Measurements from ENCODE around the gene NMRAL1.

The NMRAL1 gene

GRCh38 chr16:4505356-4506147 lies 31.1 kb upstream of the NMRAL1 start (continued):
- TF ChIP-seq PPARA (CRISPR knock-in tag; IDR thresholded peaks at IDR 0.05; ENCODE audit: borderline replicate concordance) (no peak), ZFP3 (CRISPR knock-in tag; IDR thresholded peaks at IDR 0.05) (no peak), TCF4 (CRISPR knock-in tag; IDR thresholded peaks at IDR 0.05; ENCODE audit: borderline replicate concordance) (no peak)

GRCh38 chr16:4501071-4501478 lies 26.6 kb upstream of the NMRAL1 start:
- peak; percentile 30 for ATAC-seq
- TF ChIP-seq TSHZ2 (CRISPR knock-in tag; IDR thresholded peaks at IDR 0.05) = no peak
- TF ChIP-seq ZNF565 (CRISPR knock-in tag; conservative IDR thresholded peaks at IDR 0.05; ENCODE audit: low read depth) = no peak

GRCh38 chr16:4500272-4500671 lies 25.8 kb upstream of the NMRAL1 start:
- TF ChIP-seq ISL1 (CRISPR knock-in tag; IDR thresholded peaks at IDR 0.05) (peak; percentile 37; the same call in 1 of the 2 replicates), TSHZ2 (CRISPR knock-in tag; IDR thresholded peaks at IDR 0.05) (no peak), CREB5 (CRISPR knock-in tag; IDR thresholded peaks at IDR 0.05; ENCODE audit: low read depth) (no peak), CSDC2 (CRISPR knock-in tag; IDR thresholded peaks at IDR 0.05) (no peak), OSR1 (CRISPR knock-in tag; IDR thresholded peaks at IDR 0.05) (no peak), ZNF565 (CRISPR knock-in tag; conservative IDR thresholded peaks at IDR 0.05; ENCODE audit: low read depth) (no peak), PATZ1 (CRISPR knock-in tag; IDR thresholded peaks at IDR 0.05; ENCODE audit: borderline replicate concordance) (peak; percentile 43; the same call in 1 of the 2 replicates), POU6F1 (CRISPR knock-in tag; IDR thresholded peaks at IDR 0.05; ENCODE audit: borderline replicate concordance, low read depth) (no peak), ESRRG (CRISPR knock-in tag; IDR thresholded peaks at IDR 0.05) (no peak), ZFP3 (CRISPR knock-in tag; IDR thresholded peaks at IDR 0.05) (peak; percentile 16; the same call in 1 of the 2 replicates)
- ATAC-seq = peak; percentile 97

- ATAC-seq = no peak
- TF ChIP-seq RARB (CRISPR knock-in tag; IDR thresholded peaks at IDR 0.05) (no peak), ZFP3 (CRISPR knock-in tag; IDR thresholded peaks at IDR 0.05) (no peak), TSHZ2 (CRISPR knock-in tag; IDR thresholded peaks at IDR 0.05) (no peak), ZNF70 (CRISPR knock-in tag; IDR thresholded peaks at IDR 0.05) (no peak), ISL1 (CRISPR knock-in tag; IDR thresholded peaks at IDR 0.05) (no peak), ZFP30 (CRISPR knock-in tag; IDR thresholded peaks at IDR 0.05) (no peak)
These were observed 24.8 kb upstream of the NMRAL1 start for GRCh38 chr16:4499196-4499555.
